ENCODE measurements around the gene ATOX1.
A peak's percentile ranks its signal among the peaks of the same experiment; 100 is the strongest.
"Not testable (repeated sequence)": the region's sequence is repeated elsewhere in the genome, so short reads cannot be mapped to it uniquely, and the experiment has no call there.

Gene ATOX1

DNA sequence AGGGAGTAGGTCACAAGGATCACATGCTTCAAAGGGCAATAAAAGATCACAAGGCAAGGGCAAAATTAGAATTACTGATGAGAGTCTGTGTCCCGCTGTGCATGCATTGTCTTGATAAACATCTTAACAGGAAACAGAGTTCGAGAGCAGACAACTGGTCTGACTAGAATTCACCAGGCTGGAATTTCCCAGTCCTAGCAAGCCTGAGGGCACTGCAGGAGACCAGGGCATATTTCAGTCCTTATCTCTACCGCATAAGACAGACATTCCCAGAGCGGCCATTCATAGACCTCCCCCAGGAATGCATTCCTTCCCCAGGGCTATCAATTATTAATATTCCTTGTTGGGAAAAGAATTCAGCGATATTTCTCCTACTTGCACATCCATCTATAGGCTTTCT lies 28.8 kb downstream of the ATOX1 start:
- not testable (repeated sequence) for DNase-seq

- no peak for DNase-seq
Measured at GRCh38 chr5:151724360-151724759, 34.1 kb downstream of the ATOX1 start.

GRCh38 chr5:151722546-151722945 lies 35.9 kb downstream of the ATOX1 start:
- no peak for DNase-seq

DNA sequence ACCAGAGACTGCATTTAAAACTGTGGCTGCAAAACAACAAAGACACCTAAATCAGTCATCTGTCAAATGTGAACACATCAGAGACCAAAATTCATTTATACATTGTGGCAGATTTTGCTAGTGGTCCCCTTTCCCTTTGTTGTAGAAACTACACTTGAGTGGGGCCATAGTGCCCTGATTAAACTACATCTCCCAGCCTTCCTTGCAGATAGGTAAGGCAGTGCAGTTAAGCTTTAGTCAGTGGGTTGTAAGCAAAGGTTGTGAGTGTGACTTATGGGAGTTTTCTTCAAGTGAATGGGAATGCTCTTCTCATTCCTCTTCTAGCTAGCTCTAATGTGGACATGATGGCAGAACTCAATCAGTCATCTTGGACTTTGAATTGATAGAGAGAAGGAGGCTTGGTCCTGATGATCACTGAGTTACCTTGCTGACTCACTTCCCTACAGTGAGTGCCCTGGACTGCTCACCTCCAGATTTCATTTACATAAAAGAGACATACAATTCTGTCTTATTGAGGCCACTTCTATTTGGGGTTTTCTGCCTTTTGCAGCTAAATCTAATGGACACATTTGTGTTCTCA lies 36.5 kb downstream of the ATOX1 start:
- DNase-seq, result no peak

GRCh38 chr5:151721087-151721646 lies 37.3 kb downstream of the ATOX1 start:
- DNase-seq, result peak; percentile 17

DNA sequence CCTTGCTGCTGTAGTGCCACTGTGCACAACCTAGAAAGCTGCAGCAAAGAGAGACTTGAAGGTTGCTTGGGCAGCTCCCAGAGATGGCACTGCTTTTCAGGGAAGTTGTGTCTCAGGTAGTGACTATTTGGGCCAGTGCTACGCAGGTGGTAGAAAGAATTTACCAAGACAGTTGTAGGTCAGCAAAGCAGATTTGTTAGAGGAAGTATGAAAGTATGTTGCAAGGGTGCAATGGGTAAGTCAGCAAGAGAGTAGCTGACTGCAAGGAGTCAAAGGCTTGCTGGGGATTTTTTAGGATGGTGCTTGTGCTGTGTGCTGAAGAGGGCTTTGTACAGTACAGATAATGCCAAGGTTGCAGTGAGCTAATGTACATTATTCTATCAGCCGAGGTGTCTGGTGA lies 38.2 kb downstream of the ATOX1 start:
- DNase-seq, result no peak

GRCh38 chr5:151719228-151720000 lies 39.0 kb downstream of the ATOX1 start:
- DNase-seq, result peak; percentile 51

DNA sequence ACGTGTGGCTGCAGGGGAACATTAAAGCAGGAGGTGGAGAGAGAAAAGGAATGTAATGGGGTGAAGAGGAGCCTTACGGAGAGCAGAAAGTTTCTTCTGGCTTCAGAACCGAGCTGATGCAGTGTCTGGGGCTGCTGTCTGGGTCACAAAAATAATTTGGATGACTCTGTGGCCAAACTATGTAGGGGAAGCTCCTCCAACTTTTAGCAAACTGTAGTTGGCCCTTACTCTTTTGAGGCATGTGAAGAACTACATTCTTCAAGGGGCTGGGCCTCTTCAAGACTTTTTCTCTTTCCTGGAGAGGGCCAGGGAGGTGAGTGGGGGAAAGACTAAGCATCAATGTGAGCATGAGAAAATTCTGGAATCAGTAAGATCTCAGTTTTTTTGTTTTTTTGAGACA lies 39.8 kb downstream of the ATOX1 start:
- DNase-seq, result no peak

- no peak for DNase-seq
Measured at GRCh38 chr5:151718153-151718552, 40.3 kb downstream of the ATOX1 start.

GRCh38 chr5:151717416-151717815 lies 41.0 kb downstream of the ATOX1 start:
- no peak for DNase-seq

- DNase-seq, result no peak
Measured at GRCh38 chr5:151709109-151709735, 49.2 kb downstream of the ATOX1 start.

- no peak for DNase-seq
Measured at GRCh38 chr5:151708126-151708525, 50.3 kb downstream of the ATOX1 start.

- DNase-seq, result no peak
Measured at GRCh38 chr5:151707567-151707966, 50.9 kb downstream of the ATOX1 start.

- DNase-seq, result no peak
Measured at GRCh38 chr5:151706906-151707305, 51.5 kb downstream of the ATOX1 start.

GRCh38 chr5:151703780-151704179 lies 54.7 kb downstream of the ATOX1 start:
- DNase-seq, result no peak

- no peak for DNase-seq
Measured at GRCh38 chr5:151703227-151703626, 55.2 kb downstream of the ATOX1 start.

DNA sequence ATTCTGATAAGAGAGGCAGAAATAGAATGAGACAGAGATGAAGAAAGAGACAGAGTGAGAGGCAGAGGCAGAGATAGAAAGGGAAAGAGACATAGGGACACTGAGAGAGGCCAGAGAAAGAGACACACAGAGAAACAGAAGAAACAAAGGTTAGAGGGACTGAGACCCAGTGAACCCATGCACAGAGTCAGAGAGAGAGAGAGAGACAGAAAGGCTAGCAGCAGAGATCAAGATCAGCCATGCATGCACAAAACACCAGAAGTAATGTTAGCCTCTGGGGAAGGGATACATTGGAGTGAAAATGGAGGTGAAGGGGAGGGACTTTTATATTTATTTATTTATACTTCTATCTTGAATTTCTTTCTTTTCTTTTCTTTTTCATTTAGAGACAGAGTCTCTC lies 57.6 kb downstream of the ATOX1 start:
- DNase-seq, result no peak

DNA sequence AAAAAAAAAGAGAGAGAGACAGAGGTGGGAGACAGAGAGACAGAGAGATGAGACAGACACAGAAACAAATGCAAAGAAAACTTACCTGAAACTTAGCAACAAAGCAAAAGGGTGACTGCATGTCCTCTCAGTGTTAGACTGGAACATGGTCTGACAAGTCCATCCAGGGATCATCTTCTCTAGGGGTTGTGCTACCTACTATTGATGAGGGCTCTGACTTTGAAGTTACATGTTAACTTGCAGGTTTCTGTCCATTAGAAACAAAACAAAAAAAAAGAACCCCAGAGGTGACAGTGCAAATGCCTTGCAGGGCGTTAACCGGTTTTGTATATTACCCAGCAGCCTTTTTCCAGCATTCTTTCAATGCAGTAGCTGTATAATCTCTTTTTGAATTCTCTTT lies 58.1 kb downstream of the ATOX1 start:
- no peak for DNase-seq

- DNase-seq, result no peak
Measured at GRCh38 chr5:151699071-151699901, 59.1 kb downstream of the ATOX1 start.

DNA sequence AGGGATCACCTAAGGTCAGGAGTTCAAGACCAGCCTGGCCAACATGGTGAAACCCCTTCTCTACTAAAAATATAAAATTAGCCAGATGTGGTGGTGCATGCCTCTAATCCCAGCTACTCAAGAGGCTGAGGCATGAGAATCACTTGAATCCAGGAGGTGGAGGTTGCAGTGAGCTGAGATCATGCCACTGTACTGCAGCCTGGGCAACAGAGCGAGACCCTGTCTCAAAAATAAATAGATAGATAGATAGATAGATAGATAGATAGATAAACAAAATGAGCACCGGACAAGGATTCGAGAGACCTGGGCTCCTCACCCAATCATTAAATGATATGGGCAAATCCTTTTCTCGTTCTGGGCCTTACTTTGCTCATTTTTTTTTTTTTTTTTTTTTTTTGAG lies 60.4 kb downstream of the ATOX1 start:
- not testable (repeated sequence) for DNase-seq

DNA sequence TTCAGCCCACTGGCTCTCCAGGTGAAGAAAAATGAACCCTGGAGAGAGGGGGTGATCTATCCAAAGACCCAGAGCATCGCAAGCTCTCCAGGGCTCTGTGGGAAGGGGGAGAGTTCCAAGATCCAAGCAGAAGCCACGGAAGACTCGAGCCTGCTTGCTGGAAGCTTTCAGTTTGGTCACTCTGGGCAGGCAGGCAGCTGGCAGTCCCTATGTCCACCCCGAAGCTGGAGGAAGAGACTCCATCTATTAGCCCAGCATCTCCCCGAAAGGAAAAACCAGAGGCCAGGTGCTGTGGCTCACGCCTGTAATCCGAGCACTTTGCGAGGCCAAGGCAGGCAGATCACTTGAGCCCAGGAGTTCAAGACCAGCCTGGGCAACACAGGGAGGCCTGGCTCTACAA lies 61.0 kb downstream of the ATOX1 start:
- DNase-seq, result no peak

- DNase-seq, result peak; percentile 4
Measured at GRCh38 chr5:151696470-151697061, 61.9 kb downstream of the ATOX1 start.

GRCh38 chr5:151695464-151695863 lies 63.0 kb downstream of the ATOX1 start:
- no peak for DNase-seq

Measured in activated CD4-positive, alpha-beta T cell treated with anti-CD3 and anti-CD28 coated beads for 48 hours (primary cell).